NCI-H1436 (cell line): Measurements from ENCODE around the gene SPSB4.

Experiments used
- DNase-seq: peaks from one replicate; lab custom pipeline; 2025; lab: John Stamatoyannopoulos, UW

Gene SPSB4

DNA sequence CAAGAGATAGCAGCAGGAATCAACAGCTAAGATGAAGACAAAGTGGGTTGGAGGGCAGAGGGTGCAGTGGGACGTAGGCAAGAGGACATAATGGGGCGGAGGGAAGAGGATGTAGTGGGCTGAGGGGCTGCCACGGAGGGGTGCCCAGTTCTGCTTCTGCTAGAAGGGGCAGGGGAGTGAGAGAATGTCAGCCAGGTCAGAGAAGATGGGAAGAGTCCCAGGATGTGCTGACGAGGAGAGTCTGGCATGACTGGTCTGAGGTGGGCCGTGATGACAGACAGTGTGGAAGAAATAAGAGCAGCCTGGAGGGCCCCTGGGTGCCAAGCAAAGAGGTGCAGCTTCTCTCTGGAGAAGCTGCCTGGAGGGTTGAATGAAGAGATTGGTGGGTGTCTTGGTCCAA, 4.0 kb downstream of the SPSB4 start:
- DNase-seq: no peak

DNA sequence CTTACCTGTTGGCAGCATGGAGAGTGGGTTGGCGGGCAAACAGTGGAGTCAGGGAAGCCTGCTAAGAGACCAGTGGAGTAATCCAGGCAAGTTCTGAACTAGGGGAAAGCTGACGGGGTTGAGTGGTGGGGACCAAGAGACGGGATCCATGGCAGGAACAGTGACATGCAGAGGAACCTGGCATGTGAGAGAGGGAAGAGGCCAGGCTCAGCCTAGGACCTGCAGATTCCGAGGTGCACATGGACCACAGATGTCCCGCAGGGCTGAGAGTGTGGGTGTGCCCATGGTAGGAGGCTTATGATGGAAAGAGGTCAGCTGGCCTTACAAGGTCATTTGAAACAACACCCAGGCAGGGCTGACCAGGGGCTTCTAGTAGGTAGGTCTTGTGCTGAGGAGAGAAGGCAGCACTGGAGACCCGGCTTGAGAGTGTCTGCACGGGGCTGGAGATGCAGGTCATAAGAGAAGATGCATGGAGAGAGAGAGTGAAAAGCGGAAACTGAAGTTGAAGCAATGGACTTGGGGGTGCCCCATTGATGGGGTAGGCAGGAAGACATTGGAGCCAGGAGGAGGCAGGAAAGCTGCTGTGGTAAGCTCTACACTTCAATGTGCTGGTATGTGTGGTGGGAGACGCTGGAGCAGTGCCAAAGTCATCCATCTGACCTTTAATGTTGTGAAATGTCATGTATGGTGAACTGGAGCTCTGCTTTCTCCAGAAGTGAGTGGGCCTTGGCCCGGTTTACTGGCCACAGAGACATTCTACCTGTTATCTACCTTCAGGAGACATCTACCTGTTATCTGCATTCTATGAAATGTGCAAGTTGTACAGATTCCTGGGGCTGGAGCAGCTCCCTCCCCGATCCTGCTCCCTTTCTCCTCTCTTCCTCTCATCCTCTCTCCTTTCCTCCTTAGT, 4.6 kb downstream of the SPSB4 start:
- DNase-seq: no peak

DNA sequence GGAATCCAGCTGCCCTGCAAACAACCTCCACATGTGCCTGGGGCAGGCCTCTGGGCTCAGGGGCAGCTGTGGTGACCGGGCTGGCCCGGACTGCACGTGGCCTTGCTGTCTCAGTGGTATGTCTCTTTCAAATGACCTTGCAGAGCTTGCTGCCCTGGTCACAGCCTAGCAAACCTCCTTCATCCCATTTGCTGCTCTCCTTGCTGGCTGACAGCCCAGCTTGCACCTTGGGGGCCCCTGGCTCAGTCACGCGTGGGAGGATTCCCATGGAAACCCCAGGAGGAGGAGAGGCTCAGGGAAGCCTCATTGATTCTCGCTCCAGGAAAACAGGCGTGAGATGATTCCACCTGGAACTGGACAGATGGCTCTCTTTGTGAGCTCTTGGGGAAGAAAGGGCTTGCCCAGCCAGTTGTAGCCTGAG, 5.6 kb downstream of the SPSB4 start:
- DNase-seq: no peak

DNA sequence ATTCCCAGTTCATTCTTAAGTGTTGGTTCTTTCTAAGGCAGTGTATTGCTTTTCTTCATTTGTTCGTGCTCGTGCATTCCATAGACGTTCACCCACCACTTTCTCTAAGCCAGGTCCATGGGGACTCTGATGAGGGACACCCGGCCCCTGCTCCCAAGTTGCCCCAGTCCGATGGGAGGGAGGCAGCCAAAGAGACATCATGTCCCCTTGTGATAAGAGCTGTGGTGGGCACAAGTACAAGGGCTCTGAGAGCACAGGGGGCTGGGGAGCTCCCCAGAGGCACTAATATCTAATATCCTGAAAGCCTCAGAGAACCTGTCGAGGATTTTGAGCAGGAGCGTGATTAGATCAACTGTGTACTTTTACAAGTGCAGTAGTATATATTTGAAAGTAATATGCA, 6.3 kb downstream of the SPSB4 start:
- DNase-seq: no peak

DNA sequence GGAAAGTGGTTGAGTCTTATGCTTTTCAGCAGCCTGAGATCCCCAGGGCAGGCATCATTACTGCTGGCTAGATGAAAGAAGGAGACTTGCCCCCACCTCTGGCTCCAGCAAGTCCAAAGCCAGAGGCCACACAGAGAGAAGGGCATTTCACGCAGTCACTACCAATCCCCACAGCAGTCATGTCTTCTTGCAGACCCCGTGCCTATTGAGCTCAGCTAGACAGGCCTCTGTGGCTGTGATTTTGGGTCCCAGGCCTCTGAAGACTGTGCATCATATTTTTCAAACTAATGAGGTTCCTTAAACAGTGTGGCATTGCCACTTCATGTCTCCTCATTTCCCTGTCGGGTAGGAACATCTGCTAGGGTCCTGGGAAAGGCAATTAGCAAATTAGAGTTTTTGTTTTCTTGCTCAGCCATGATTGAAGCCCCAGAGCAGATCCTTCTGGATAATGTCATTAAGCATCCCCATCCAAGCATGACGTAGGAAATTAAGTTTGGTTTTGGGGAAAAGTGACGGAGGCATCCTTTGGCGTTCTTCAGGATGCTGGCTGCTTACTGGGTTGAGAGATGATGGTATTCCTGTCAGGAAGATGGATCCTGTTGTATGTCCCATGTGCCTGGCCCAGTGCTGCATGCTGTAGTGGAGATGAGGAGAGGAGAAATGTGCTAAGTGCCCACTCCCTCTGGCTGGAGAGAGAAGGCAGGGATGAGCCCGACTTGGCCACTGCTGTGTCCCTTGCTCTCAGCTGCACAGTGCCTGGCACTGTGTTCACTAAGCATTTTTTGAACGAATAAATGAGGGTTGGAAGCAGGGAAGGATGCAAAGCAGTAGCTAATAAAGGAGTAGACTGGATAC, 7.0 kb downstream of the SPSB4 start:
- no peak for DNase-seq

DNA sequence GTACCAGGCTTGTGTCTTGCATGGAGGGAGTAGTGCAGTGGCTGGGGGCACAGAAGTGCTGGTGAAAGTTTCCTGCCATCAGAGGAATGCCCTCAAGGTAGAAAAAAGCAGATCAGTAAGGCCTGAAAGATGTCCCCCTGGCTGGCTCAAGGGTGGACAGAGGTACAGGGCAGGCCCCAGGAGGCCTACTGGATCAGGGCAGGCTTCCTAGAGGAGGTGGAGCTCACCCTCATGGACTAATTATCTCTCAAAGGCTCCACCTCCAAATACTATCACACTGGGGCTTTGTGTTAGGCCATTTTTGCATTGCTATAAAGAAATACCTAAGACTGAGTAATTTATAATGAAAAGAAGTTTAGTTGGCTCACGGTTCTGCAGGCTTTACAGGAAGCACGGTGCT, 7.8 kb downstream of the SPSB4 start:
- DNase-seq: no peak

DNA sequence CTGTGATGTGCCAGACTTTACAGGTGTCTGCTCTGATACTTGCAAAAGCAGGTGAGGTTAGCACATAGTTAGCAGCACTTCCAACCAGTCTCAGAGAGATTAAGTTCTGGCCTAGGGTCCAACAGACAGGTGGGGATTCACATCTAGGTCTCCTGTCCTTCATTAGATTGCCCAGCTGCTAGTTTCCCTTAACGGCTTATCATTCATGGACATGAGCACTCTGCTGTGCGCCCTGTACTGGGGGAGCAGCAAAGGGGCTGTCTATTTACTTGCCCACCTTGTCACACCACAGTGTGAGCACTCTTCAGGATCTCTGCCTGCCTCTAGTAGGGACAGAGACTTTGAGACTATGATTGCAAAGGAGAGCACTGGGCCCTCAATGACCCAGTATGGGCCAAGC, 8.7 kb downstream of the SPSB4 start:
- no peak for DNase-seq

DNA sequence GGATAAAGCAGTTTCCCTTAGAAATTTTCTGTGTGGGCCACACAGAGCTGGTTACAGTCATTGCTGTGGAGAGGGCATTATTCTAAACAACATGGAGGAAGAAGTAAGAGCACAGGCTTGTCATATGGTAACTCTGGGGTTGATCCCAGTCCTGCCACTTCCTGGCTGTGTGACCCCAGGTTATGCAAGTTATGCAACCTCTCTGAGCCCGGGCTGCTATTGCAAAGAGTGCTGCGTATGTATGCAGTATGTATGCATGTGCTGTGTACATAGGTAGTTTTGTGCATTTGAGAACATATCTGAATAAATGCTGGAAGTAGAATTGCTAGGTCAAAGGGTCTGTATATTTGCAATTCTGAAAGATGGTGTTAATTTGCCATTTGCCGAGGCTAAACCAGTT, 9.2 kb downstream of the SPSB4 start:
- DNase-seq: no peak

DNA sequence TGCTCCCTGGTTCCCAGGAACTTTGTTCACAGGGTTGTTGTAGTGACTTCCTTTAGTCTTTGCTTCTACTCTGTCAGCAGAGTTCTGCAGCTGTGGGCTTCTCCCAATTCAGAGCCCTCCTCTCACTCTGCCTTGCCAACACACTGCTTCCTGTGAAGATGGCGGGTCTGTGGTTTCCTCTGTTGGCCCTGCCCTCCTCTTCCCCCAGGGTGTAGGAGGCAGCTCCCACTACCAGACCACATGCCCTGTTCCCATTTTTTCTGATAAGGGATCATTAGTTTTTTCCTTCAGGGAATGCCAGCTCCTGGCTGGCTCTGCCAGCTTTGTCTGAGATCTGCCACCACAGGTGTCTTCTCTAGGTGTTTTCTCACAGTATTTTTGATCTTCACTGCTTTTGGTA, 12.7 kb downstream of the SPSB4 start:
- no peak for DNase-seq

DNA sequence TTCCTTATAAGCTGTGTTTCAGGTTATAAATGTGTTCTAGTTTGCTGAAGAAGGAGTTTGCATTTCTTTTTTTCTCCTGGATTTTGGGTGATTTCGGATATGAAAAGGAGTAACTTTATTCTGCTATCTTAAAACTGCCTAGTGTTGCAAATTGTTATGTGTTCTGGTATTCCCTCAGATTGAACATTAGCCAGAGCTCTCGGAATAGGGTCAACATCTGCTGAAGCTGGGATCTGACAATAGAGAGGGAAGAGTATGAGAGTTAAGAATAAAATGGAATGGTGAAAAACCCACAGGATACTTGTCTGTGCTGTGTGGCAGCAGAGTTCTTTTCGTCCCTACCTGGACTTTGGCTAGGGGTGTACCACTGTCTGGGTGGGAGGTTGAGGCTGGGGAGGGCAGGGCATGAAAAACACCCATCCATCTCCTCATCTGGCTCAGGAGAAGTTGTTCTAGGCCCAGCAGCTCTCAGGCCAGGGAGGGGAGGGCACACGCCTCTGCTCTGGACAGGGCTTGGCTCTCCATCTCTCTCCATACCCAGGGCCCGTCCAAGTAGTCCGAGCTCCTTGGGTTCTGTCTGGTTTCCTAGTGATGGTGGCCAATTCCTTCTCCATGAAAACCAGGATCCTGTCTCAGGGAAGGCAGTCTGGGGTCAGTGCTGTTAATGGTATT, 13.2 kb downstream of the SPSB4 start:
- no peak for DNase-seq

DNA sequence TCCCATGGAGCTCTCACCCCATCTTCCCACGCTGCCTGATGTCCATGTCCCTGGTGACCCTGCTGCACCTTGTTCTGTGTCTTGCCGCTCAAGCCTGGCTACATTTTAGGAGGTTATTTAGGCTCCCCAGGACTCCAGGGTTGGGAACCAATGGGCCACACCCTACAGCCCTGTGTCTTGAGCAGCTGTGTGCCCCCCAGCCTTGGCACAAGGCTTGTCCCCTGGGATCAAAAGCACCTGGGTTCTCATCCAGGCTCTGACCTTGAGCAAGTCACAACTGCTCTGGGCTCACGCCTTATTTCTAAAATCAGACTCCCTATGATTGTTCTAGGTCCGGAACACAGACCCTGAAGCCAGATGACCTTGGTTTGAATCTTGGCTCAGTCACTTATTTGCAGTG, 14.1 kb downstream of the SPSB4 start:
- DNase-seq: no peak

DNA sequence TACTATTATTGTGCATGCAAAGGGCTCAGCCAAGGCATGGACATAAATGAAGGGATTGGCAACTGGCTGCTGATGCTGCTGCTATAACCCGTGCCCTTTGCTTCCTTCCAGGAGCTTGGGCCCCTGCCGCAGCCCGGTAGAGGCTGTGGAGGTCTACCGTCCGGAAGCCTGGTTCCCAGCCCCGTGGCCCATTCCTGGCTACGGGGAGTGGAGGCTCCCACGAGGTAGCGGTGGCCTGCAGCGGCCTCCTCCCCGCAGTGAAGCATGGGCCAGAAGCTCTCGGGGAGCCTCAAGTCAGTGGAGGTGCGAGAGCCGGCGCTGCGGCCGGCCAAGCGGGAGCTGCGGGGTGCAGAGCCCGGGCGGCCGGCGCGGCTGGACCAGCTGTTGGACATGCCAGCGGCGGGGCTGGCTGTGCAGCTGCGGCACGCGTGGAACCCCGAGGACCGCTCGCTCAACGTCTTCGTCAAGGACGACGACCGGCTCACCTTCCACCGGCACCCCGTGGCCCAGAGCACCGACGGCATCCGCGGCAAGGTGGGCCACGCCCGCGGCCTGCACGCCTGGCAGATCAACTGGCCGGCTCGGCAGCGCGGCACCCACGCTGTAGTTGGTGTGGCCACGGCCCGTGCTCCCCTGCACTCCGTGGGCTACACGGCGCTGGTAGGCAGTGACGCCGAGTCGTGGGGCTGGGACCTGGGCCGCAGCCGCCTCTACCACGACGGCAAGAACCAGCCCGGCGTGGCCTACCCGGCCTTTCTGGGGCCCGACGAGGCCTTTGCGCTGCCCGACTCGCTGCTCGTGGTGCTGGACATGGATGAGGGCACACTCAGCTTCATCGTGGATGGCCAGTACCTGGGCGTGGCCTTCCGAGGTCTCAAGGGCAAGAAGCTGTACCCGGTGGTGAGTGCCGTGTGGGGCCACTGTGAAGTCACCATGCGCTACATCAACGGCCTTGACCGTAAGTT, 15.0 kb downstream of the SPSB4 start:
- no peak for DNase-seq

DNA sequence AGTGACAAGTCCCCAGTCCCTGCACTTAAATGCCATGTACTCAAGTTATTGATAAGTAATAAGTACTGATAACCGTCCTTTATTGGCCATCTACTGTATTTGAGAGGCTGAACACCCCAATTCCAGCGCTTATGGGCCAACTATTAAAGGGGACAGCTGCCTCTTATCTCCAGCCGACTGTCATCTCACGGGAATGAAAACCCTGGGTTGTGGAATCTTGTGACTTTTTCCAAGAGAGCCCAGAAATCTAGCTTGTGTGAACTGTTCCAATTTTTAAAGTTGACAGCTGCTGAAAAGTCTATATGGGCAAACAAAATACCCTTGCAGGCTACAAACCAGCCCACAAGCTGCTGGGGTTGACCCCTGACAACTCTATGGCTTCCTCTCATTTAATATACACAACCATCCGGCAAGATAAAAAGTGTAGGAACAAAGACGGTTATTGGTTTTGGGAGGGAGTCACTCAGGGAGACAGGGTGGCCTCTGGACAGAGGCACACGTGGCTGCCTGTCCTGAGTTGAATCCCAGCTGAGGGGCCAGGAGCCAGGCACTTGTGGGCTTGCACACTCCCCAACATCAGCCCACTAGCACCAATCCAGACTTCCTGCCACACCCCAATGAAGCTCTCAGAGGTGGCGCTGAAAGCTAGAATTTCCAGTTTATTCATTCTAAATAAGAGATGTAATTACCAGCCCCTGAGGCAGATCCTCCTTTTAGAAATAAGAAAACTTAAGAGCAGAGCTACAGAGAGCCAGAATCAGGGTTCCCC, 16.2 kb downstream of the SPSB4 start:
- no peak for DNase-seq

DNA sequence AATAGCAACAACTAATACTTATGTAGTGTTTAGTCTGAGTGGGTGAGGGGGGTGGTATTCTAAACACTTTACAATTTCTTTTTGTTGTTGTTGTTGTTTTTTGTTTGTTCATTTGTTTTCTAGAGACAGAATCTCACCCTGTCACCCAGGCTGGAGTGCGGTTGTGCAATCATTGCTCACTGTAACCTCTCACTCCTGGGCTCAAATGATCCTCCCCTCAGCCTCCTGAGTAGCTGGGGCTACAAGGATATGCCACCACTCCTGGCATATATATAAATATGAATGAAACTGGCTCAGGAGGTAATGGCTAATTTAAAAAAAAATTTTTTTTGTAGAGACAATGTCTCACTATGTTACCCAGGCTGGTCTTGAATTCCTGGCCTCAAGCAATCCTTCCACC, 19.1 kb downstream of the SPSB4 start:
- DNase-seq: no peak

DNA sequence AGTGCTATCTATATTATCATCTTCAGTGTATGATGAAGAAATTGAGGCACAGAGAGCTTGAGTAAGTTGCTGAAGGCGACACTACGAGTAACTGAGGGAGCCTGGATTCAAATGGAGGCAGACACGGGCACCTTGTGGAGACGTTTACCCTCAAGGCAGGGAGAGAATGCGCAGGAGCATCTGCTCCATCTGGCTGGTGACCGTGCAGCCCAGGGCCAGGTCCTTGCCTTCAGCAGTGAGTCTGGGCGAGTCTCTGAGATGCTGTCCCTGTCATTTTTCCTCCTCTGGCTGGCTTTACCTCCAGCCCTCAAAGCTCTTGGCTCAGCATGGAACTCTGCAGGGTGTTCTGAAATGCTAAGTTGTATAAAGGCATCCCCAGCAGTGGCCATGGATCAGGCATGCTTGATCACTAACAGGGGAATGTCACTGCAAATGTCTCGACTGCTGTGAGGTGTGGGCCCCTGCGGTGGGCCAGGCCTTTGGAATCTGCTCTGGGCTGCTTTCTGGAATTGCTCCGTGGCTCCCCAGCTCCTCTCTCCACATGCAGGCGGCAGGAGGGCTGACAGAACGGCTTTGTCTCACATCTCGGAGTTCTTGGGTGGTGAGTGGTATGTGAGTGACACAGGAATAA, 19.7 kb downstream of the SPSB4 start:
- DNase-seq: no peak

DNA sequence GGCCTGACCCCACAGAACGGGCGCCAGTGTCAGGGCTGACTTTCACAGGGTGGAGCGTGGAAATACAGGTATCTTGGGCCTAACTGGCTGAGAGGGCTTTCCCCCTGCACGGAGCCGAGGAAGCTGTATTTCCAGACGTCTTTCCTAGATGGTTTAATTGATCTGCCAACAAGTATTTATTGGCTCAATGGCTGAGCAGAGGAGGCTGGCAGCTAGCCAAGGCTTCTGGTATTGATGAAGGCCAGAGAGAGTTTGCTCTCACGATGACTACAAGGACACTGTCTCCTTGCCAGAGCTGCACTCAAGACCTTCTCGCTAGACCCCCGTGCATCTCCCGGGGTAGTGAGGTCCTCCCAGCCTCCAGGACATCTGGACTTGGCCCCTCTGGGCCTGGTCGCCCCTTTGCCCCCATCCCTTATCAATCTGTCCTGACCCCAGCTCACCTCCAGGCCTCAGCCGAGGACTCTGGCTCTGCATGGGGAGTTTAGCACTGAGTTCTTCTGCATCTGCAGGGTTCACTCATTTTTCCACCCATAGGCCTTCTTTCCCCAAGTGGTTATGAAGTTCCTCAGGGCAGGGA, 20.6 kb downstream of the SPSB4 start:
- DNase-seq: no peak

DNA sequence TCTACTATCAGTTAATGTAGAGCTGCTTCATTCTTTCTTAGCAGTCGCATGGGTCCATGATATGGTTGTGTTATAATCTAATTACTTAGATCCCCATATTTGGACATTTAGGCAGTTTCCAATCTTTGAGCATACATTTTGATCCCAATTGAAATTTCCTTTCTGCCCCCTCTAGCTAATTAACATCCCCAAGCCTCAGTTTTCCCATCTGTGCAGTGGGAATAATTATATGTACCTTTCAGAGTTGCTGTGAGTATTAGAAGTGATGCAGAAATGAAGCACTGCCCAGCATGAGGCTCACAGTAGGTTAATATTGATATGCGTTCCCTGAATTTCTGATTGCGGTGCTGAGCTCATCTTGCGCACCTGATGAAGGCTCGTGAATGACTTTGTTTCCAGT, 21.8 kb downstream of the SPSB4 start:
- DNase-seq: no peak

DNA sequence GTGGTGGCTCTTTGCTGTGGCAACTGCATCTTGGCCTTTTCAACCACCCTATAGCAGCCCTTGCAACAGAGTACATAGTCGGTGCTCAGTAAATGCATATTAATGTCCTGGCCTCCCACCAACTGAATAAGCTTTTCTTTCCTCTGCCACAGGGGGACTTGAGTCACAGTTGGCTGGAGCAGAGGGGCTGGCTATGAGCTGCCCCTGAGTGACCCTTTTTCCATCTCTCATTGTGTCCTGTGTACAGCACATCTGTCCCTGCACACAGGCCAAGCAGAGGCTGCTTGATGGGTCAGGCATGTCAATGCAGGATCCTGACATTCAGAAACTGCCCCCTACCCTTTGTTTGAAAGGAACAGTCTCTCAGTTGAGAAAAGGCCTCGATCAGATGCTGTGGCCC, 22.4 kb downstream of the SPSB4 start:
- no peak for DNase-seq

DNA sequence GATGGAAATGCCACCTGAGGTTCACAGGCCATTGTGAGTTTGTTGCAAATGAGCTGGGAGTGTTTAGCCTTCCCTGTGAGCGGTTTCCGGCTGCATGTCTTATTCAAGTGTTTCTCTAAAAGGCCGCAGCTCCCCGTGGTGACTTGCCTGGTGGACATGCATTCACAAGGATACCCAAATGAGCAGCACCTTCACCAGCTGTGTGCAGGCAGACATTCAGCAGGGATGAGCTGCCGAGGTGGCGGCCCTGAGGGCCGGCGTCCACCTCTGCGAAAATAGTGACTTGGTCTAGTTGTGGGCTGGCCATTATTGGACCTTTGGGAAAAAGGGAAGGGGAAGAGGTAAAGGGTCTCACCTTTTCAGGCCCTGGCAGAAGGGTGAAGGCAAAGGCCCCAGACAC, 23.4 kb downstream of the SPSB4 start:
- no peak for DNase-seq
